NCI-H1436 treated with DMSO at 0.1 percent for 48 hours (cell line): Measurements from ENCODE around the gene SLC43A3.
"Not testable (repeated sequence)": the region's sequence is repeated elsewhere in the genome, so short reads cannot be mapped to it uniquely, and the experiment has no call there.

Source experiments
- DNase-seq: peaks from one replicate; lab custom pipeline; 2025; lab: John Stamatoyannopoulos, UW

Gene SLC43A3

DNA sequence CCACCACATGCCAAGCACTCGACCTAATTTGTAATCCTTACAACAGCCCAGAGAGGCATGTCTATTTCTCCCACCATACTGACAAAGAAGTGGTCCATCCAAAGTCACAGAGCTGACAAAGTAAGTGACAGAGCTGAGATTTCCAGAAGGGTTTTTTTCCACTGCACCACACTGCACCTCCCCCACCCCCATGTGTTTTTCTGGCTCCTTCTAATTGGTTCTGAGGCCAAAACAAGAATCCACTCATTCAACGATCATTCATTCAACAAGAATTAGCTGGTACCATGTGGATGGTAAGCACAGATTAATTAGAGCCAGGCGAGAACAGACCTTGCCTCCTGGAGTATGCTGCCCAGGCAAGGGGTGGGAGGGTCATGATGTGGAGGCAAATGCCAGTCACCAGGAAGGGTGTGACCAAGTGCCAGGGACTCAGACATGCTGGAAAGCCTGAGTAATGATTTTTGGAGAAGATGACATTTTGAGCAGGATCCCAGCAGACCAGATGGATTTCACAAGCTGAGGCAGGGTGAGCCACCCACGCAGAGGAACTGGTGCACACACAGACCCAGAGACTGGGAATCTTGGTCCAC is 21.6 kb downstream of the SLC43A3 start:
- DNase-seq, result no peak

GRCh38 chr11:57403802-57404147 is 23.1 kb downstream of the SLC43A3 start:
- no peak for DNase-seq

DNA sequence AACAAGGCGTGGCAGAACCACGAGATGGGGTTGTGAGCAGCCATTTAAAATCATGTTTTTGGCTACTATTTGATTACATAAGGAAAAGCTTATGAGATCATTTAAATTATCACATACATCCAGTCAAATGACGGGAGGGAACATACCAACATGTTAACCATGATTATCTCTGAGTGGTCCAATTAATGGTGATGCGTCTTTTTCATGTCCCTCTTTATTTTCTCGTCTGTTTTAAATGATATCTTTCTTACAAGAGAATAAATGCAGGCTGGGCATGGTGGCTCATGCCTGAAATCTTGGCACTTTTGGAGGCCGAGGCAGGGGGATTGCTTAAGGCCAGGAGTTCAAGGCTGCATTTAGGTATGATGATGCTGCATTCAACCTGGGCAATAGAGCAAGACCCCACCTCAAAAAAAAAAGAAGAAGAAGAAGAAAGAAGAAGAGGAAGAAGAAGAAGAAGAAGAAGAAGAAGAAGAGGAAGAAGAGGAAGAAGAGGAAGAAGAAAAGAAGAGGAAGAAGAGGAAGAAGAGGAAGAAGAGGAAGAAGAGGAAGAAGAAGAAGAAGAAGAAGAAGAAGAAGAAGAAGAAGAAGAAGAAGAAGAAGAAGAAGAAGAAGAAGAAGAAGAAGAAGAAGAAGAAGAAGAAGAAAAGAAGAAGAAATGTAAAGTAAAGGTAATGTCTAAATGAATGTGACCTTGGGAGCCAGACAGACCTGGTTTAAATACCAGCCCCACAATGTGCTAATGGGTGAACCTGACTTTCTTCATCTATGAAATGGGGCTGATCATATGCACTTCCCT is 23.7 kb downstream of the SLC43A3 start:
- DNase-seq, result not testable (repeated sequence)

- no peak for DNase-seq
These were observed 24.5 kb downstream of the SLC43A3 start for GRCh38 chr11:57402188-57403002.

DNA sequence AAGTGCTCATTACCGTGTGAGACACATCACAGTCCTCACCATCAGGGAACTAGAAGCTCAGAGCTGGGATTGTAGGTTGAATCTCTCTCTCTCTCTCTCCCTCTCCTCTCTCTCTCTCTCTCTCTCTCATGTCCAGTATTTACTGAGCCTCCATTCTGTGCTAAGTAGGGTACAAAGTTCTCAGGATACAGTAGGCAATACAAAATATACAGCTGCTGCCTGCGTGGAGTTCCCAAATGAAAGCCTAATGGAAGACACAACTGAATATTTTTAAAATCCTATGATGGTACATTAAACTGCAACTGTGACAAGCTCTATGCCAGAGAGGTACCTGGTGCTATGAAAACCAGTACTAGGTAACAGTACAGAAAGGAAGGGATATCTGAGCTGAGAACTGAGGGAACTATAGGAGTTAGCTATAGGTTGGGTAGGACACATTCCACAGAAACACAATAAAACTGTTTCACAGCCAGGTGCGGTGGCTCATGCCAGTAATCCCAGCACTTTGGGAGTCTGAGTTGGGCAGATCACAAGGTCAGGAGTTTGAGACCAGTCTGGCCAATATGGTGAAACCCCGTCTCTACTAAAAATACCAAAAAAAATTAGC is 26.8 kb downstream of the SLC43A3 start:
- DNase-seq, result no peak

GRCh38 chr11:57399221-57399620 is 27.7 kb downstream of the SLC43A3 start:
- no peak for DNase-seq

GRCh38 chr11:57397394-57397990 is 29.4 kb downstream of the SLC43A3 start:
- no peak for DNase-seq

GRCh38 chr11:57396744-57397143 is 30.2 kb downstream of the SLC43A3 start:
- no peak for DNase-seq

DNA sequence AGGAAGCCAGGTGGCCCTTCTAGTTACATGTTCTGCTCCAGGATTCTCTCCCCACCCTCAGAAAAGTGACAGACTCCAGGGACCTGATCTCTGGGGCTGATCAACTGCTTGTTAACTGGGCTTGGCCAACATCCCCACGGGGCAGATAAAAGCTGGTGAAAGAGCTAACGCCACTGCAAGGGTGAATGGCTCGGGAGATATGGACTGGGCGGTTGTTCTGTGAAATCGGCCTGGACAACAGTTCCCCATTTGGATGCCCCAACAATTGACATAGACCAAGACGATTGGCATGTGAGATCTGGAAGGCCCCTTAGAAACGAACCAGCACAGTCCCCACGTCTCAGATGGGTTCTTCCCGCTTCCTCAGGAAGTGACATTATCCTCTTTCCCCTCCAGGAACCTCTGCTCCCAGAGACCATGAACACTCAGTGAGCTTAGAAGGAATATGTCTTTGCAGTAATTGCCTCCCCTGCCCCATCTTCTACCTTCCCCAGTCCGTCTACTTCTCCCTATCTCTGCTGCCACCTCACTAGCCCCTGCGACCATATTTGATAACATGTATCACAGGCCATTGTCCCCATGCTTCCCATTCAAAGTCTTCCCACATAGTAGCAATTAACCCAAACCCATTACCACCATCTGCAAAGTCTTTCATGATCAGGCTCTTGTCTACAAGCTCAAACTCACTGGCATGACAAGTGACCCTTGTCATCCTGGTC is 30.9 kb downstream of the SLC43A3 start:
- no peak for DNase-seq

DNA sequence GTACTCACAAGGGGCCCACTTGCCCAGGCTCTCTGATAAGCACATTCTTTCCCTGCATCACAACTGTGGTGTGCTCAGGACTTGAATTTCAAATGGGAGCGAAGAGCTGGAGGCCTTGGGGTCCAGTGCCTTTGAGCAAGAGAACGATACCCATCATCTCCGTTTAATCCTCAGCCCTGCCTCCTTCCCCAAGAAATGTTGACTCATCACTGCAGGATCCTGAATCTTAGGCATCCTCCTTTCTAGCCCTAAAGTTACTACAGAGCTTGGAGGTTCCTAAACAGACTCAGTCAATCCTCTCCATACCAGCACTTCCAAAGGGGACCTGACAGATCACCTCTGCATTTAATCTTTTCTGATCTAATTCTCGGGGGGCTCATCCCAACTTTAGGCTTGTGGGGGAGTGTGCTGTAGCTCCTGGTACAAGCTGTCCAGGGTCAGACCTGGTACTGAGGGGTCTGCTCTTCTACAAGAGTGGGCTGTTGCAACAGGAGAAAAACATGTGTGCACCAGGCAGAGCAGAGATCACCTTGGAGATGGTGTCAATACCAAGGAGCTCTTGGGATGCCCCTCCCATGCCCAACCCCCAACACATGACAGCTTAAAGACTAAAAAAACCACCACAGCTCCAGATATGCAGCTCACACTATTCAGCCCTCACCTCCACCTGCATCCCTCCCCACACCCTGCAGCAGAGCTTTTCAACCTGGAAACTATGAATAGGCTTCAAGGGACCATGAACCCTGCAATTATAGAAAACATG is 32.5 kb downstream of the SLC43A3 start:
- DNase-seq, result no peak

GRCh38 chr11:57392763-57393105 is 34.2 kb downstream of the SLC43A3 start:
- no peak for DNase-seq

DNA sequence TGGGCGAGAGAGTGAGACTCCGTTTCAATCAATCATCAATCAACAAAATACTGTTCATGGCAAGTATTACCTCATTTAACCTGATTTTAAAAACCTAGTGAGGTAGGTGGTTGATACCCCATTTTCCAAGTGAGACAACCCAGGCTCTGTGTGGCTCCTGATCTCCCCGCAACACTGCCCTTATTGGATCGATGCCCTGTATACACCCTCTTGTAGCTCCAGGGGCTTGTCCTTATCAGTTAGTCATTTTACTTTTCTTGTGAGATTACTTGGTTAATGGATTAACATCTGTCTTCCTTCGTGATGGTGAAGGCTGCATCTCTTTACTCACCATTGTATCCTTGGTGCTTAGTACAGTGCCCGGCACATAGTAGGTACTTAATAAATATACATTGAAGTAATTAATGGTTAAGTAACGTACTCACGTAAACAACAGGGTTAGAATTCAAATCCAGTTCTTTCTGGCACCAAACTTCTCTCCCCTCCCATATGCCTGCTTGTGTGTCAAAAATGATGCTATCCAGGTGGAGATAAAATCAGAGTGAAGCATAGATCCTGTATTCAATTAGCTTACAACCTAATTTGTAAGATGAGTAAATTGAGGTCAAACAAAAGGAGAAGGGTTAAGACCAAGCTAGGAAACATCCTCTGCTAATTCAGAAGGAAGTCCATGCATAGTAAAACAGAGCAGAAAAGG is 34.7 kb downstream of the SLC43A3 start:
- DNase-seq, result no peak

GRCh38 chr11:57391539-57391938 is 35.4 kb downstream of the SLC43A3 start:
- no peak for DNase-seq

GRCh38 chr11:57391111-57391510 is 35.8 kb downstream of the SLC43A3 start:
- DNase-seq, result no peak

DNA sequence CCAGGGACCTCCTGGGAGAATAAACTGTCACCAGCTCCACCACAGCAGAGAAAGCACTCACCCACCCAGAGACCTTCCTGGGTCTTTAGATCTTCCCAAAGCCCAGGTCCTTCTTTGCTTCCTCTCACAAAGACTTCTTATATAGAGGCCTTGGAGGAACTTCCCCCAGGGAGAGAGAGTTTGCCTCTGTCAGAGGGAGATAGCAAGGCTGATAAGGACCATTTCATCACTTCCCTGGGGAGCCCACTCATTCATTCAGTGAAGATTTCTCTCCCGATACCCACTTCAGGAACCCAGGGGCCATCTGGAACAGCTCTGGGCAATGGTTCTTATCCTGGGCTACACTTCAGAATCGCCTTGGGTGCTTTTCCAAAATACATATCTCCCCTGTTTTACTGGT is 36.4 kb downstream of the SLC43A3 start, which contains the start of gene PRG2:
Gene PRG2 (minus strand): TSS at position 116 of the 400 bp plus-strand sequence. CDS start 706 bp downstream, outside the sequence.
- no peak for DNase-seq

GRCh38 chr11:57387289-57388030 is 39.5 kb downstream of the SLC43A3 start:
- no peak for DNase-seq

DNA sequence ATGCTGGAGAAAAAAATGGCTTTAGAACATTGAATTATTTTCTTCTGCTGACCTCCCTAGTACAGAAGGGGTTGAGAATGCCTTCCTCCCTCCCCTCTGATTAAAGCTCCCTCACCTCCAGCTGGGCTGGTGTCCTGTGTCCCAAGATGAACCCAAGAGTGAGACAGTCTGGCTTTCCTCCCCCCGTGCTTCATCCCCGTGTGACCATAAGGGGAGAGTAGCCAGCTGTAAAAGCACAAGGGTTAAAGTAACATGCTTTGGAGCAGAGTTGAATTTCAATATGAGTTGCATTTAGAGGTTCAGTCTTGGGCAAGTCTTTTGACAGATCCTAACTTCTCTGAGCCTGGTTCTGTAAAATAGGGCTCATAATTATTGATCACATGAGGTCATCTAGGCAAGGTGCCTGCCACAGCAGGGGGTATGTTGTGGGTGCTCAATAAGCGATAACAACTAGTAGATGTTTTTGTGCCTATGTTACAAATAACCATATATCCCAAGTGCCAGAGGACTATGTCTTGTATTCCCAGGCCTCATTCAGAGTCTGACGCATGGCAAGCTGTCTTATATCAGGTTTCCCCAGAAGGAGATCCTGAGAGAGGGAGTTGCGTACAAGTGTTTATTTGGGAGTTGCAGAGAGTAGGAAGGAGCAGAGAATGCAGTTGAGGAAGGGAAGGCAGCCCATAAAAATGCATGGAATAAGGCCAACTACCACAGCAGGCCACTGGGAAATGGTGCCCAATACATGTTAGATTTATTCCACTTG is 40.6 kb downstream of the SLC43A3 start:
- DNase-seq, result no peak

GRCh38 chr11:57380975-57381374 is 45.9 kb downstream of the SLC43A3 start, which contains the start of gene PRG3:
PRG3 (minus strand) TSS chr11:57381150; CDS start chr11:57380708, 442 bp downstream.
- DNase-seq, result no peak
